ENCODE data around the gene NFKBIL1.
A peak's percentile ranks its signal among the peaks of the same experiment; 100 is the strongest.
"Not testable (repeated sequence)": the region's sequence is repeated elsewhere in the genome, so short reads cannot be mapped to it uniquely, and the experiment has no call there.

NFKBIL1 gene

GRCh38 chr6:31534521-31535040 lies 12.8 kb upstream of the NFKBIL1 start:
- no peak for DNase-seq

GRCh38 chr6:31535538-31536324 lies 11.7 kb upstream of the NFKBIL1 start:
- DNase-seq, result no peak

GRCh38 chr6:31538805-31539400 lies 8.5 kb upstream of the NFKBIL1 start:
- DNase-seq, result no peak

- DNase-seq, result no peak
These were observed 6.8 kb upstream of the NFKBIL1 start for GRCh38 chr6:31540640-31541039.

GRCh38 chr6:31541059-31541657 lies 6.2 kb upstream of the NFKBIL1 start:
- DNase-seq, result peak; percentile 81

GRCh38 chr6:31541658-31542521 lies 5.5 kb upstream of the NFKBIL1 start, which contains the start of gene DDX39B:
Gene DDX39B, minus strand, starts transcription at chr6:31542003. Its CDS starts 1,471 bp downstream, at chr6:31540532.
- peak; percentile 98 for DNase-seq

- DNase-seq, result no peak
These were observed 3.8 kb upstream of the NFKBIL1 start for GRCh38 chr6:31543639-31544038.

GRCh38 chr6:31544676-31545075 lies 2.7 kb upstream of the NFKBIL1 start:
- no peak for DNase-seq

- DNase-seq, result no peak
These were observed 2.1 kb upstream of the NFKBIL1 start for GRCh38 chr6:31545291-31545690.

- peak; percentile 96 for DNase-seq
These were observed 960 bp upstream of the NFKBIL1 start, which contains the start of gene ATP6V1G2 for GRCh38 chr6:31546339-31546957. Gene ATP6V1G2, minus strand, starts transcription at chr6:31546608. Its CDS starts 49 bp downstream, at chr6:31546559.

- DNase-seq, result no peak
These were observed 527 bp downstream of the NFKBIL1 start for GRCh38 chr6:31547727-31548543.

GRCh38 chr6:31548544-31548873 lies 1.1 kb downstream of the NFKBIL1 start:
- DNase-seq, result no peak

GRCh38 chr6:31551371-31551770 lies 4.0 kb downstream of the NFKBIL1 start:
- DNase-seq, result not testable (repeated sequence)

- DNase-seq, result no peak
These were observed 8.9 kb downstream of the NFKBIL1 start for GRCh38 chr6:31556307-31556706.

GRCh38 chr6:31557443-31558317 lies 10.3 kb downstream of the NFKBIL1 start:
- no peak for DNase-seq

- no peak for DNase-seq
These were observed 10.9 kb downstream of the NFKBIL1 start for GRCh38 chr6:31558318-31558625.

GRCh38 chr6:31558631-31559500 lies 11.5 kb downstream of the NFKBIL1 start:
- no peak for DNase-seq

- DNase-seq, result no peak
These were observed 12.2 kb downstream of the NFKBIL1 start for GRCh38 chr6:31559606-31559957.

- DNase-seq, result no peak
These were observed 12.7 kb downstream of the NFKBIL1 start for GRCh38 chr6:31559958-31560696.
